SK-N-SH treated with all-trans-retinoic acid at 6 μM for 48 hours (cell line): ENCODE data around the gene PECR.

ENCODE experiments used
- ATAC-seq: fragments of 200-7000 bp; cut with Tn5 transposase; 3 replicates; pipeline ENCODE4 v1.9.1; 2020; ENCODE audit warnings: mild to moderate bottlenecking, moderate library complexity
- ARNTL ChIP-seq: fragments of 450-650 bp; formaldehyde crosslinking; IDR thresholded peaks from 2 replicates; pipeline ENCODE4 v1.5.0; 2020; ENCODE audit warnings: low read depth, mild to moderate bottlenecking, moderate library complexity, borderline replicate concordance
- BACH2 ChIP-seq: fragments of 250-450 bp; sonication (Bioruptor Pico); IDR thresholded peaks from 2 replicates; pipeline ENCODE4 v1.9.0; 2021; ENCODE audit warnings: mild to moderate bottlenecking, borderline replicate concordance
- CREB5 ChIP-seq: fragments of 250-450 bp; sonication (Bioruptor Pico); IDR thresholded peaks from 2 replicates; pipeline ENCODE4 v1.5.1; 2020; ENCODE audit warnings: low read depth, mild to moderate bottlenecking, moderate library complexity
- CSDC2 ChIP-seq: fragments of 250-450 bp; sonication (Bioruptor Pico); IDR thresholded peaks from 2 replicates; pipeline ENCODE4 v1.5.0; 2020; ENCODE audit warnings: mild to moderate bottlenecking, moderate library complexity
- ESRRG ChIP-seq: fragments of 250-450 bp; sonication (Bioruptor Pico); IDR thresholded peaks from 2 replicates; pipeline ENCODE4 v1.6.1; 2021; ENCODE audit warnings: mild to moderate bottlenecking
- GLIS3 ChIP-seq: fragments of 250-450 bp; sonication (Bioruptor Pico); IDR thresholded peaks from 2 replicates; pipeline ENCODE4 v1.5.0; 2020; ENCODE audit warnings: mild to moderate bottlenecking, moderate library complexity
- ISL1 ChIP-seq: fragments of 250-450 bp; sonication (Bioruptor Pico); IDR thresholded peaks from 2 replicates; pipeline ENCODE4 v2.1.2; 2022; ENCODE audit warnings: mild to moderate bottlenecking, moderate library complexity
- OSR1 ChIP-seq: fragments of 250-450 bp; sonication (Bioruptor Pico); IDR thresholded peaks from 2 replicates; pipeline ENCODE4 v1.8.0; 2022; ENCODE audit warnings: moderate library complexity, mild to moderate bottlenecking, inconsistent platforms
- PATZ1 ChIP-seq: fragments of 250-450 bp; sonication (Bioruptor Pico); IDR thresholded peaks from 2 replicates; pipeline ENCODE4 v1.8.0; 2020; ENCODE audit warnings: mild to moderate bottlenecking, moderate library complexity, borderline replicate concordance
- PPARA ChIP-seq: fragments of 250-450 bp; sonication (Bioruptor Pico); IDR thresholded peaks from 2 replicates; pipeline ENCODE4 v1.5.0; 2020; ENCODE audit warnings: mild to moderate bottlenecking, borderline replicate concordance
- RARB ChIP-seq: fragments of 250-450 bp; sonication (Bioruptor Pico); IDR thresholded peaks from 2 replicates; pipeline ENCODE4 v1.8.0; 2021; ENCODE audit warnings: mild to moderate bottlenecking, moderate library complexity
- TOX ChIP-seq: fragments of 250-450 bp; sonication (Bioruptor Pico); IDR thresholded peaks from 2 replicates; pipeline ENCODE4 v1.8.0; 2021; ENCODE audit warnings: mild to moderate bottlenecking, moderate library complexity, borderline replicate concordance
- ZC3H10 ChIP-seq: fragments of 250-450 bp; sonication (Bioruptor Pico); IDR thresholded peaks from 2 replicates; pipeline ENCODE4 v1.5.1; 2021; ENCODE audit warnings: mild to moderate bottlenecking, moderate library complexity
- ZFP3 ChIP-seq: fragments of 250-450 bp; sonication (Bioruptor Pico); IDR thresholded peaks from 2 replicates; pipeline ENCODE4 v1.5.0; 2020; ENCODE audit warnings: mild to moderate bottlenecking, moderate library complexity
- ZFP30 ChIP-seq: fragments of 450-650 bp; formaldehyde crosslinking; IDR thresholded peaks from 2 replicates; pipeline ENCODE4 v1.5.0; 2022; ENCODE audit warnings: mild to moderate bottlenecking, moderate library complexity
- ZNF565 ChIP-seq: fragments of 450-650 bp; formaldehyde crosslinking; conservative IDR thresholded peaks from 2 replicates; pipeline ENCODE4 v1.5.0; 2020; ENCODE audit warnings: low read depth, mild to moderate bottlenecking, moderate library complexity
- ZNF70 ChIP-seq: fragments of 450-650 bp; formaldehyde crosslinking; IDR thresholded peaks from 2 replicates; pipeline ENCODE4 v1.5.0; 2020; ENCODE audit warnings: mild to moderate bottlenecking, moderate library complexity
- ZNF8 ChIP-seq: fragments of 450-650 bp; formaldehyde crosslinking; IDR thresholded peaks from 2 replicates; pipeline ENCODE4 v1.5.0; 2020; ENCODE audit warnings: mild to moderate bottlenecking, moderate library complexity
- TF ChIP-seq, protein P1 (sequence below): fragments of 250-450 bp; sonication (Bioruptor Pico); IDR thresholded peaks from 2 replicates; pipeline ENCODE4 v1.5.1; 2021; ENCODE audit warnings: mild to moderate bottlenecking, moderate library complexity
- TF ChIP-seq, protein P2 (sequence below): fragments of 250-450 bp; sonication (Bioruptor Pico); IDR thresholded peaks from 2 replicates; pipeline ENCODE4 v1.5.0; 2020; ENCODE audit warnings: mild to moderate bottlenecking, moderate library complexity
- TF ChIP-seq, protein P3 (sequence below): fragments of 250-450 bp; sonication (Bioruptor Pico); IDR thresholded peaks from 2 replicates; pipeline ENCODE4 v1.8.0; 2021; ENCODE audit warnings: low read depth, mild to moderate bottlenecking, moderate library complexity, borderline replicate concordance

Gene PECR

GRCh38 chr2:215998636-215999035 is 83.0 kb downstream of the PECR start:
- TF ChIP-seq, protein P1, sequence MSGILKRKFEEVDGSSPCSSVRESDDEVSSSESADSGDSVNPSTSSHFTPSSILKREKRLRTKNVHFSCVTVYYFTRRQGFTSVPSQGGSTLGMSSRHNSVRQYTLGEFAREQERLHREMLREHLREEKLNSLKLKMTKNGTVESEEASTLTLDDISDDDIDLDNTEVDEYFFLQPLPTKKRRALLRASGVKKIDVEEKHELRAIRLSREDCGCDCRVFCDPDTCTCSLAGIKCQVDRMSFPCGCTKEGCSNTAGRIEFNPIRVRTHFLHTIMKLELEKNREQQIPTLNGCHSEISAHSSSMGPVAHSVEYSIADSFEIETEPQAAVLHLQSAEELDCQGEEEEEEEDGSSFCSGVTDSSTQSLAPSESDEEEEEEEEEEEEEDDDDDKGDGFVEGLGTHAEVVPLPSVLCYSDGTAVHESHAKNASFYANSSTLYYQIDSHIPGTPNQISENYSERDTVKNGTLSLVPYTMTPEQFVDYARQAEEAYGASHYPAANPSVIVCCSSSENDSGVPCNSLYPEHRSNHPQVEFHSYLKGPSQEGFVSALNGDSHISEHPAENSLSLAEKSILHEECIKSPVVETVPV (CRISPR knock-in tag), result no peak
- no peak for TF ChIP-seq ARNTL
- TF ChIP-seq TOX (CRISPR knock-in tag), result no peak
- TF ChIP-seq ISL1 (CRISPR knock-in tag), result no peak
- TF ChIP-seq RARB (CRISPR knock-in tag), result no peak
- no peak for TF ChIP-seq GLIS3
- no peak for TF ChIP-seq PATZ1 (CRISPR knock-in tag)
- TF ChIP-seq, protein P2, sequence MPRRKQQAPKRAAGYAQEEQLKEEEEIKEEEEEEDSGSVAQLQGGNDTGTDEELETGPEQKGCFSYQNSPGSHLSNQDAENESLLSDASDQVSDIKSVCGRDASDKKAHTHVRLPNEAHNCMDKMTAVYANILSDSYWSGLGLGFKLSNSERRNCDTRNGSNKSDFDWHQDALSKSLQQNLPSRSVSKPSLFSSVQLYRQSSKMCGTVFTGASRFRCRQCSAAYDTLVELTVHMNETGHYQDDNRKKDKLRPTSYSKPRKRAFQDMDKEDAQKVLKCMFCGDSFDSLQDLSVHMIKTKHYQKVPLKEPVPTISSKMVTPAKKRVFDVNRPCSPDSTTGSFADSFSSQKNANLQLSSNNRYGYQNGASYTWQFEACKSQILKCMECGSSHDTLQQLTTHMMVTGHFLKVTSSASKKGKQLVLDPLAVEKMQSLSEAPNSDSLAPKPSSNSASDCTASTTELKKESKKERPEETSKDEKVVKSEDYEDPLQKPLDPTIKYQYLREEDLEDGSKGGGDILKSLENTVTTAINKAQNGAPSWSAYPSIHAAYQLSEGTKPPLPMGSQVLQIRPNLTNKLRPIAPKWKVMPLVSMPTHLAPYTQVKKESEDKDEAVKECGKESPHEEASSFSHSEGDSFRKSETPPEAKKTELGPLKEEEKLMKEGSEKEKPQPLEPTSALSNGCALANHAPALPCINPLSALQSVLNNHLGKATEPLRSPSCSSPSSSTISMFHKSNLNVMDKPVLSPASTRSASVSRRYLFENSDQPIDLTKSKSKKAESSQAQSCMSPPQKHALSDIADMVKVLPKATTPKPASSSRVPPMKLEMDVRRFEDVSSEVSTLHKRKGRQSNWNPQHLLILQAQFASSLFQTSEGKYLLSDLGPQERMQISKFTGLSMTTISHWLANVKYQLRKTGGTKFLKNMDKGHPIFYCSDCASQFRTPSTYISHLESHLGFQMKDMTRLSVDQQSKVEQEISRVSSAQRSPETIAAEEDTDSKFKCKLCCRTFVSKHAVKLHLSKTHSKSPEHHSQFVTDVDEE (CRISPR knock-in tag), result no peak
- TF ChIP-seq ZC3H10 (CRISPR knock-in tag), result no peak
- TF ChIP-seq ZFP30 (CRISPR knock-in tag), result no peak
- no peak for TF ChIP-seq ZFP3 (CRISPR knock-in tag)
- no peak for TF ChIP-seq CSDC2 (CRISPR knock-in tag)
- no peak for TF ChIP-seq OSR1
- TF ChIP-seq, protein P3, sequence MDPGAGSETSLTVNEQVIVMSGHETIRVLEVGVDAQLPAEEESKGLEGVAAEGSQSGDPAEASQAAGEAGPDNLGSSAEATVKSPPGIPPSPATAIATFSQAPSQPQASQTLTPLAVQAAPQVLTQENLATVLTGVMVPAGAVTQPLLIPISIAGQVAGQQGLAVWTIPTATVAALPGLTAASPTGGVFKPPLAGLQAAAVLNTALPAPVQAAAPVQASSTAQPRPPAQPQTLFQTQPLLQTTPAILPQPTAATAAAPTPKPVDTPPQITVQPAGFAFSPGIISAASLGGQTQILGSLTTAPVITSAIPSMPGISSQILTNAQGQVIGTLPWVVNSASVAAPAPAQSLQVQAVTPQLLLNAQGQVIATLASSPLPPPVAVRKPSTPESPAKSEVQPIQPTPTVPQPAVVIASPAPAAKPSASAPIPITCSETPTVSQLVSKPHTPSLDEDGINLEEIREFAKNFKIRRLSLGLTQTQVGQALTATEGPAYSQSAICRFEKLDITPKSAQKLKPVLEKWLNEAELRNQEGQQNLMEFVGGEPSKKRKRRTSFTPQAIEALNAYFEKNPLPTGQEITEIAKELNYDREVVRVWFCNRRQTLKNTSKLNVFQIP (CRISPR knock-in tag), result no peak
- no peak for TF ChIP-seq ZNF565 (CRISPR knock-in tag)
- no peak for TF ChIP-seq CREB5 (CRISPR knock-in tag)
- TF ChIP-seq ESRRG (CRISPR knock-in tag), result no peak
- TF ChIP-seq BACH2 (CRISPR knock-in tag), result no peak
- no peak for TF ChIP-seq PPARA (CRISPR knock-in tag)
- no peak for ATAC-seq

DNA sequence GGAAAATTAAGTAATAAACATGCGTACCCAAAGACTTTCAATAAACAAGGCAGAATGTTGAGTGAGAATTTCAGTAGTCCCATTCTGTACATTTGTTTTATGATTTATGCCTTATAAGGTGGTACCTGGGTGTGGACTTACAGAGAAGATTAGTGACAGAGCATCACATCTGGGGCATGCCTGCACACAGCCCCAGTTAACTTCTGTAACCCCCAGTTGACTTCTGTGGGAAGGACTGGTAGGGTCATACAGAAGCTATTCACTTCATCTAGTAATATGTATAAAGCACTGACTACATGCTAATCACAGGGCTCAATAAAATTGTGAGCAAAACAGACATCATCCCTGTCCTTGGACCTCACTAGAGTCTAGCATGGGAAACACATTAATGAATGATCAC is 84.4 kb downstream of the PECR start:
- TF ChIP-seq, protein P2 (CRISPR knock-in tag), result no peak
- TF ChIP-seq ZNF70, result no peak
- TF ChIP-seq, protein P3 (CRISPR knock-in tag), result no peak
- TF ChIP-seq BACH2 (CRISPR knock-in tag), result no peak
- TF ChIP-seq ZNF8, result no peak
- no peak for TF ChIP-seq ARNTL
- TF ChIP-seq RARB (CRISPR knock-in tag), result no peak
- TF ChIP-seq ZNF565 (CRISPR knock-in tag), result no peak
- TF ChIP-seq PATZ1 (CRISPR knock-in tag), result no peak
- TF ChIP-seq GLIS3, result no peak
- TF ChIP-seq OSR1, result no peak
- ATAC-seq, result no peak
